A549 treated with CpdA at 1 μM for 4 hours (cell line): ENCODE data around the gene ALPL. TPM values are rescaled to one million over a fixed set of nuclear protein-coding genes. Genes with fewer than 3 reads are reported as not detected.

ENCODE experiments used
- total RNA-seq: library from RNA; stranded (reverse); fragments of 200-300 nt; extraction: Qiagen RNA extraction; gene quantifications from 5 replicates; pipeline ENCODE4 v1.2.3, GENCODE V29; 2022; ENCODE audit warnings: low read depth

The ALPL gene
- total RNA-seq, result 0.15 to 0.43 TPM (median 0.32 TPM) in 5 replicates

GRCh38 chr1:21509351-21510112 lies at the start of gene ALPL:
TSS of gene ALPL (plus strand) at chr1:21509423. CDS start at chr1:21554082, 44,659 bp downstream.

Other genes starting within 250 kb of the ALPL start
- gene ECE1, start 219.0 kb upstream of the ALPL start, total RNA-seq, result 51.2 to 68.2 TPM (median 58.4 TPM) in 5 replicates
- 4.9 to 8.3 TPM (median 6.2 TPM) in 5 replicates for gene NBPF3, start 69.3 kb upstream of the ALPL start, total RNA-seq
- gene RAP1GAP, start 159.9 kb downstream of the ALPL start, total RNA-seq, result 8.7 to 14.4 TPM (median 12.2 TPM) in 5 replicates